Measurements from ENCODE around the gene ABCC4. TPM values are rescaled to one million over a fixed set of nuclear protein-coding genes. Genes with fewer than 3 reads are reported as not detected.

ABCC4 gene
- total RNA-seq, 1 donor from 2014 or later: 1.6 TPM

- DNase-seq (ENCODE audit: low read depth in 2 of 2): no peak
Measured at GRCh38 chr13:95002126-95002525, 299.1 kb downstream of the ABCC4 start.

GRCh38 chr13:94999871-95000270, 301.4 kb downstream of the ABCC4 start:
- peak; percentile 60 to 74 for DNase-seq (ENCODE audit: low read depth in 2 of 2)

GRCh38 chr13:94997126-94997525, 304.1 kb downstream of the ABCC4 start:
- DNase-seq (ENCODE audit: low read depth in 2 of 2): no peak

- DNase-seq (ENCODE audit: low read depth in 2 of 2): no peak
Measured at GRCh38 chr13:94996445-94996844, 304.8 kb downstream of the ABCC4 start.

- DNase-seq (ENCODE audit: low read depth in 2 of 2): no peak
Measured at GRCh38 chr13:94994506-94994905, 306.7 kb downstream of the ABCC4 start.

- no peak for DNase-seq (ENCODE audit: low read depth in 2 of 2)
Measured at GRCh38 chr13:94993616-94994015, 307.6 kb downstream of the ABCC4 start.

GRCh38 chr13:94992036-94992960, 309.0 kb downstream of the ABCC4 start:
- DNase-seq (ENCODE audit: low read depth in 2 of 2): peak in 1 of 2 donors; percentile 59

GRCh38 chr13:94988654-94989053, 312.6 kb downstream of the ABCC4 start:
- peak in 1 of 2 donors; percentile 16 for DNase-seq (ENCODE audit: low read depth in 2 of 2)

GRCh38 chr13:94987869-94988268, 313.4 kb downstream of the ABCC4 start:
- no peak for DNase-seq (ENCODE audit: low read depth in 2 of 2)

- peak in 1 of 2 donors; percentile 32 for DNase-seq (ENCODE audit: low read depth in 2 of 2)
Measured at GRCh38 chr13:94987081-94987480, 314.2 kb downstream of the ABCC4 start.

GRCh38 chr13:94984958-94985357, 316.3 kb downstream of the ABCC4 start:
- no peak for DNase-seq (ENCODE audit: low read depth in 2 of 2)

- DNase-seq (ENCODE audit: low read depth in 2 of 2): no peak
Measured at GRCh38 chr13:94978516-94978915, 322.7 kb downstream of the ABCC4 start.

GRCh38 chr13:94974015-94974951, 327.0 kb downstream of the ABCC4 start:
- no peak for DNase-seq (ENCODE audit: low read depth in 2 of 2)

GRCh38 chr13:94972262-94972661, 329.0 kb downstream of the ABCC4 start:
- DNase-seq (ENCODE audit: low read depth in 2 of 2): no peak
